Activated naive CD4-positive, alpha-beta T cell treated with anti-CD3 and anti-CD28 coated beads for 36 hours (primary cell): ENCODE measurements around the gene ADAMTSL2. TPM values are rescaled to one million over a fixed set of nuclear protein-coding genes. Genes with fewer than 3 reads are reported as not detected.

Experiments used
- CTCF ChIA-PET: fragments of 350-600 bp; sonication (Branson Sonifier 250); formaldehyde crosslinking; loops from one replicate; lab custom pipeline; 2021; ENCODE audit warnings: antibody characterized with exemption; lab: Charles Lee
- DNase-seq: peaks from one replicate; pipeline ENCODE4 v3.0.0-alpha.2; 2020
- H3K27ac Mint-ChIP-seq: one replicate; pipeline ENCODE4 v1.8.0; 2021; ENCODE audit warnings: mild to moderate bottlenecking, mixed read lengths
- H3K27me3 Mint-ChIP-seq: one replicate; pipeline ENCODE4 v1.8.0; 2021; ENCODE audit warnings: low read depth, mixed read lengths
- H3K36me3 Mint-ChIP-seq: one replicate; pipeline ENCODE4 v1.8.0; 2021; ENCODE audit warnings: low read depth, mixed read lengths
- H3K4me1 Mint-ChIP-seq: one replicate; pipeline ENCODE4 v1.8.0; 2021; ENCODE audit warnings: low read depth, mixed read lengths
- H3K4me3 Mint-ChIP-seq: one replicate; pipeline ENCODE4 v1.8.0; 2021; ENCODE audit warnings: mild to moderate bottlenecking, moderate library complexity, mixed read lengths
- H3K9me3 Mint-ChIP-seq: one replicate; pipeline ENCODE4 v1.8.0; 2021; ENCODE audit warnings: mixed read lengths
- intact Hi-C: fragments of 100-400 bp; cut with micrococcal nuclease; formaldehyde crosslinking; loops from one replicate; pipeline ENCODE4 v1.15.1; 2023
- total RNA-seq, 2 experiments: library from RNA; stranded (reverse); gene quantifications; one replicate each; pipeline ENCODE4 v1.2.3, GENCODE V29; 2021

Gene ADAMTSL2
- total RNA-seq, 2 experiments from 2014 or later, result 0.14 to 0.17 TPM

DNA sequence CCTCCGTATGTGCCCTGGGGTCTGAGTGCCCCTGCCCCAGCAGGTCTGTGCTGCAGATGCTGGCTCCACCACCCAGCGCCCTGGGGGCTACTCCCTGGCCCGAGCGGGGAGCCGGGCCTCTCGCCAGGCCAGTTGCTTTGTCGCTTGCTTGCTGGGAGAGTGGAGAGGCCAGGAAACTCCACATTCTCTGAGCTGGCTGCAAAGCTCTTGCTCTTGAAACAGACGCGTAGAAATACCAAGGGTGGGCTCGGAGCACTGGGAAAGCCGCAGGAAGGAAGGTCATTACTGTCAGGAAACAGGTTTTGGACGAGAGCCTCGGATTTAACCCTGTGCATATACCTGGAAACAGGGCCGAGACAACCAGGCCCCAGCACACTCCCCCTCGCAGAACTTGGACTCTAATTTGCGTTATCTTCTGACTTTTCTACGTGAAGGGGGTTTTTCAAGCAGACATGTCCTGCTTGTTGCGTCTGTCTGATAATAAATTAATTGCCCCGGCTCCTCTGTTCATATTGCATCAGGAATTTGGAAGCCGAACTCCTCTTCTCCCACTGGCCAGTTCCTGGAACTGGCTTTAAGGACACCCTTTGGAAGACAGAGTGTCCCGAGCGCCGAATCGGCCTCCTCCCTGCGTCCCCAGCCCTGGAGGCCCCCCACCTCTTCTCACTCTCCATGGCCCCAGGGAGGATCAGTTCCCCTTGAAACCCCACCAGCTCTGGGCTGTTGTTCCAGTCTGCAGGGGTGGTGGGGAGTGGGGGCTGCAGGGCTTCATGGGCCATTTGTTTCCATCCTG is 11.2 kb downstream of the ADAMTSL2 start:
- H3K27ac Mint-ChIP-seq, result no peak overlapping the region
- H3K36me3 Mint-ChIP-seq, result no peaks in the 10 kb centered on the region
- DNase-seq, result no peak
- H3K4me3 Mint-ChIP-seq, result no peak overlapping the region
- no peaks in the 10 kb centered on the region for H3K27me3 Mint-ChIP-seq
- H3K9me3 Mint-ChIP-seq, result no peaks in the 10 kb centered on the region
- CTCF ChIA-PET, result interaction anchor here (0.6 kb wide), 1 partner anchor 258 kb away, joined by 3 read pairs; no protein-coding TSS in a partner anchor
- intact Hi-C loops, result no loop called here
- H3K4me1 Mint-ChIP-seq, result no peaks in the 10 kb centered on the region

DNA sequence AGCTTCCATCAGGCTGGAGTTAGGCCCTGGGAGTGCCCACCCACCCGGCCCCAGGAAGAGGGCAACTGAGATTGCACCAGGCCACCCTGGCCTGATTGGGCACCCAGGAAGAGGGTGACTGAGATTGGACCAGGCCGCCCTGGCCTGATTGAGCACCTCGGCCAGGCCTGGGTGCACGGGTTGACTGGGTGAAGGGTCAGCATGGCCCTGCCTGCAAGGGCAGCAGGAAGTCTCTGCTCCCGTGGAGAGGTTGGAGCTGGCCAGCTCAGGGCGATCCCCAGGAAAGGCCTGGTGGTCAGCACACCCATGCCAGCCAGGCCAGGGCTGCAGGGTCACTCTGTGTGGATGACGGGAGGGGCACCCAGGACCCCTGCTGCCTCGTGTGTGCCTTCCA is 11.8 kb downstream of the ADAMTSL2 start:
- DNase-seq, result no peak
- Mint-ChIP-seq H3K4me3 (no peak overlapping the region), H3K9me3 (no peaks in the 10 kb centered on the region), H3K4me1 (no peaks in the 10 kb centered on the region), H3K36me3 (no peaks in the 10 kb centered on the region), H3K27ac (no peak overlapping the region), H3K27me3 (no peaks in the 10 kb centered on the region)
- intact Hi-C loops, result no loop called here
- CTCF ChIA-PET, result interaction anchor here (0.6 kb wide), 1 partner anchor 259 kb away, joined by 3 read pairs; no protein-coding TSS in a partner anchor

DNA sequence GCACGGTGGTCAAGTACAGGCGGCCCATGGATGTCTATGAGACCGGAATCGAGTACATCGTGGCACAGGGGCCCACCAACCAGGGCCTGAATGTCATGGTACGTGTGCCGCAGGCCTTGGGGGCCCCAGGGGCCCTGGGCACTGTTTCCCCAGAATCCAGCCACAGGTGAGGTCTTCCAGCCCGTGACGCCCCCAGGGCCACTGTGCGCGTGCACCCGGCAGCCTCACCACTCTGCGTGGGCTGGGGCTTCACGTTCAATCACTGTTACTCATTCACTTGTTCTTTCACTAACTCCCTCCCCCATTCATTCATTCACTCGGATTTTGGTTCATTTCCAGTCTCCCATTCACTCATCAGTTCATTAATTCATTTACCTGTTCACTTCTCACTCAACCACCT is 12.6 kb downstream of the ADAMTSL2 start:
- CTCF ChIA-PET, result no interaction called here
- Mint-ChIP-seq H3K27ac (no peak overlapping the region), H3K36me3 (no peaks in the 10 kb centered on the region), H3K4me3 (no peak overlapping the region), H3K27me3 (no peaks in the 10 kb centered on the region), H3K9me3 (no peaks in the 10 kb centered on the region), H3K4me1 (no peaks in the 10 kb centered on the region)
- no peak for DNase-seq
- intact Hi-C loops, result no loop called here

DNA sequence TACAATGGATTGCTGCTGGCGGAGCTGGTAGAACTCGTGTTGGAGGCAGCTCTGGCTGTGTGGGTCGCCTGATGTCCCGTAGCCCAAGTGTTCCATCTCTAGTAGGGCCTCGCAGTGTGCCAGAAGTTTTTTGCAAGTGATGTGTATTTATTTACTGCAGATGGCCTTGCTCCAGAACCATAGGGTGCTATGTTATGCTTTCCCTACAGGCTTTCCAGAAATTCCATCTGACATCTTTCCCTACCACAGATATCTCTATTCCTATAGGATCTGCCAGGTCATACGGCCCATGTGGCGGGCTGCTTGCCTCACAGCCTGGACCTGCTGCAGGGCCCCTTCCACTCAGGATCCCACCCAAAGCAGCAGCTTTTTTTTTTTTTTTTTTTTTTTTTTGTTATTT is 16.9 kb downstream of the ADAMTSL2 start:
- Mint-ChIP-seq H3K4me1 (no peaks in the 10 kb centered on the region), H3K27me3 (no peaks in the 10 kb centered on the region), H3K36me3 (no peaks in the 10 kb centered on the region), H3K4me3 (no peak overlapping the region), H3K27ac (no peak overlapping the region), H3K9me3 (no peaks in the 10 kb centered on the region)
- CTCF ChIA-PET, result no interaction called here
- DNase-seq, result no peak
- intact Hi-C loops, result no loop called here

DNA sequence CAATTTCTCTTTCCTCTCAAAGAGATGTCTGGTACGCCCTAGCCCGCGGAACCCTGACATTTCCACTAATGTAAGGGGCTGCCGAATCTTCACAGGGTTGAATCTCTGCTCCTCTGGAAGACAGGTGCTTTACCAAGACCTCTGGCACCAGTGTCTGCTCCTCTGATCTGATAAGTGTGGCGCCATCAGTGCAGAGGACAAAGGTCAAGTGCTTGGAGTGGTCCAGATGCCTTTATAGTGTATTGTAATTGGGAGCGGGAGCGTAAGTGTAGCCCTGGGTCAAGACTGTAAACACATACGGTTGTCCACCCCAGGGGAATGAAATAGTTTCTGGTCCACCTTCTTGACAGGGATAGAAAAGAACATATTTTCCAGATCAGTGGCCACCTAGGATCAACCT is 17.7 kb downstream of the ADAMTSL2 start:
- Mint-ChIP-seq H3K27me3 (no peaks in the 10 kb centered on the region), H3K4me3 (no peak overlapping the region), H3K27ac (no peak overlapping the region), H3K4me1 (no peaks in the 10 kb centered on the region), H3K36me3 (no peaks in the 10 kb centered on the region), H3K9me3 (no peaks in the 10 kb centered on the region)
- DNase-seq, result no peak
- CTCF ChIA-PET, result no interaction called here
- intact Hi-C loops, result no loop called here

DNA sequence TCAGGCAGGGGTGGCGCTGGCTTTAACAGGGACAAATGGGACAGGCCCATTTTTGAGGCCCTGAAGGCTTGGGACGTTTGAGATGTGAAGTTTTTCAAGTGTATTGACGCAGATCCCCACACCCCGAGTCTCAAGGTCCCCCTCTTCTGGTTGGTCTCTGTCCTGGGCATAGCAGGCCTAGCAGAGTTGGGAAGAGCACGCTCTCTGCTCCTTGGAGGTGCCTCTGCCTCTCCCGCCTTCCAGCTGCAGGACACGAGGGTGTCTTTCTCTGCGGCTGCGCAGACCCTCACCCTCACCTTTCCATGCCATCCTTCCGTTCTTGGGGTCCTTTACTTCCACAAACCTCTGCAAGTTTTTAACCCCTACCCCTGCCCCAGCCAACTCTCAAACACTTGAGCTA is 18.6 kb downstream of the ADAMTSL2 start:
- no peaks in the 10 kb centered on the region for H3K9me3 Mint-ChIP-seq
- no peak overlapping the region for H3K27ac Mint-ChIP-seq
- no peaks in the 10 kb centered on the region for H3K36me3 Mint-ChIP-seq
- H3K4me1 Mint-ChIP-seq, result peaks cover 2% of the 10 kb centered on the region
- H3K27me3 Mint-ChIP-seq, result no peaks in the 10 kb centered on the region
- DNase-seq, result no peak
- CTCF ChIA-PET, result no interaction called here
- intact Hi-C loops, result no loop called here
- no peak overlapping the region for H3K4me3 Mint-ChIP-seq

DNA sequence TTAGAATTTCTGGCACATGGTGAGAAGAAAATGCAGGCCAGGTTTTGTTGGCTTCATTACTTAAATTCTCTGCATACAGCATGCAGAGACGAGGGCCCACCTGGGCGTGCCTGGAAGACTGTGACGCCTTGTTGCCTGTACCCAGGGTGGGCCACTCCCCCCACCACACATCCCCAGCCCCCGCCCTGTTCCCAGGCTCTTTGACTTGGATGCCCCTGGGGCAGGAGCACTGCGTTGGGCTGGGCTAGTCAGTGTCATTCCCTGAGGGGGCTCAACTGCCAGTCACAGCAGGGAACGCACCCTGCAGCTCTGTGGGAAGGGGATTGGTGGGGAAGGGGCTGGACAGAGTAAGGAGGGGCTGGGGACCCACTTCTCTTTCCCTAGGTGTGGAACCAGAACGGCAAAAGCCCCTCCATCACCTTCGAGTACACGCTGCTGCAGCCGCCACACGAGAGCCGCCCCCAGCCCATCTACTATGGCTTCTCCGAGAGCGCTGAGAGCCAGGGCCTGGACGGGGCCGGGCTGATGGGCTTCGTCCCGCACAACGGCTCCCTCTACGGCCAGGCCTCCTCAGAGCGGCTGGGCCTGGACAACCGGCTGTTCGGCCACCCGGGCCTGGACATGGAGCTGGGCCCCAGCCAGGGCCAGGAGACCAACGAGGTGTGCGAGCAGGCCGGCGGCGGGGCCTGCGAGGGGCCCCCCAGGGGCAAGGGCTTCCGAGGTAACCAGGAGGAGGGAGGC is 19.6 kb downstream of the ADAMTSL2 start:
- Mint-ChIP-seq H3K4me1 (peaks cover 12% of the 10 kb centered on the region), H3K27ac (no peak overlapping the region), H3K36me3 (no peaks in the 10 kb centered on the region), H3K4me3 (no peak overlapping the region), H3K9me3 (no peaks in the 10 kb centered on the region), H3K27me3 (no peaks in the 10 kb centered on the region)
- intact Hi-C loops, result no loop called here
- CTCF ChIA-PET, result no interaction called here
- DNase-seq, result no peak

DNA sequence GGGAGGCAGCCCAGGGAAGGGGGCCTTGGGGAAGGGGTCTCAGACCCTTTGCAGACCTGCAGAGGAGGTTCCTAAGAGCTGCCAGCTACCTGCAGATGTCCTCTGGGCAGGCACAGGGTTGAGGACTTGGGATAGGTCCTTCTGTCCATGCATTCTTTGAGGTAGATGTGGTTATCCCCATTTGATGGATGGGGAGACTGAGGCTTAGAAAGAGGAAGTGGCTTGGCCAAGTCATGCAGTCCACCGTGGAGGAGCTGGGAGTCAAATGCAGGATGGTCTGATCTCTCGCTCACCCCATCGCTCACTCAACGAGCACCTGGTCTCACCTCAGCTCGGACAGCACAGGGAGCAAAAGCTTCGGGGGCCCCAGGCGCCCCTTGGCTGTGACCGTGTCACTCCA is 20.2 kb downstream of the ADAMTSL2 start:
- no peak overlapping the region for H3K4me3 Mint-ChIP-seq
- intact Hi-C loops, result no loop called here
- CTCF ChIA-PET, result no interaction called here

DNA sequence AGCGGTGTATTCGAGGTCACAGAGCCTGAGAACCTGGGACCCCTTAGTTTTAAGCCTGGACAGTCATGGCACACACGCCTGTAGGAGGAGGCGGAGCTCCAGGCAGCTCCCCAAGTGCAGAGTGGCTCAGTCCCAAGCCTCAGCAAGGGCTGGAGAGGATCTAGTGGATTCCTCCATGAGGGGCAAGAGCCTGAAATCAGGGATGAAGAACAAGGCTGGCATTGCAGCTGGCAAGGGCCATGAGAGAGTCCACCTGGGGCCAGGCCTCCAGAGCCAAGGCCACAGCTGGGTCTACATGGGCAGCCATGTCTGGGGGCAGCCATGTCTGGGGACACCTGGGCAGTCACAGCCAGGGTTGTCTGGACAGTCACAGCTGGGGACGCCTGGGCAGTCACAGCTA is 21.9 kb downstream of the ADAMTSL2 start:
- H3K36me3 Mint-ChIP-seq, result no peaks in the 10 kb centered on the region
- CTCF ChIA-PET, result interaction anchor here (1.3 to 1.4 kb wide), 2 partner anchors 23 to 27 kb away, joined by 3 to 4 read pairs; no protein-coding TSS in a partner anchor
- peaks cover 13% of the 10 kb centered on the region for H3K4me1 Mint-ChIP-seq
- H3K4me3 Mint-ChIP-seq, result no peak overlapping the region
- no peak overlapping the region for H3K27ac Mint-ChIP-seq
- intact Hi-C loops, result no loop called here
- H3K27me3 Mint-ChIP-seq, result no peaks in the 10 kb centered on the region
- no peaks in the 10 kb centered on the region for H3K9me3 Mint-ChIP-seq
- DNase-seq, result no peak

More for the DNA sequence above, 20.2 kb downstream of the ADAMTSL2 start:
- no peak overlapping the region for H3K27ac Mint-ChIP-seq
- H3K36me3 Mint-ChIP-seq, result no peaks in the 10 kb centered on the region
- no peaks in the 10 kb centered on the region for H3K9me3 Mint-ChIP-seq
- peaks cover 13% of the 10 kb centered on the region for H3K4me1 Mint-ChIP-seq
- H3K27me3 Mint-ChIP-seq, result no peaks in the 10 kb centered on the region
- no peak for DNase-seq

DNA sequence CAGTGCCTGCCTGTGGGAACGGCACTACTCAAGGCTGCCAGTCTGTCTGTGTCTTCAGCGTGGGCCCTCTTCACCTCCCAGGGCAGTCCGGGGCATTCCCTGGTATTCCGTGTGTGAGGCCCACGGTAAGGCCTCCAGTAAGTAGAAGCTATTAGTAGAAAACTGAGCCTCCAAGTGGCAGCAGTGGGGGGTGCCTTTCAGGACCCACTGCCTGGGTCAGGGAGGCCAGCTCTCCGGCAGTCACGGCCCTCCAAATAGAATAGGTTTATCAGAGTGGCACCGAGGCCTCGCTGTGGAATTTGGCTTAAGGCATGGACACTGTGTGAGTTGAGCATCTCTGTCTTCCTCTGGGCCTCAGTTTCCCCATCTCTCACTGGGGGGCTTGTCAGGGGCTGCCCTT is 23.1 kb downstream of the ADAMTSL2 start:
- intact Hi-C loops, result no loop called here
- Mint-ChIP-seq H3K36me3 (no peaks in the 10 kb centered on the region), H3K4me3 (no peak overlapping the region), H3K4me1 (peaks cover 13% of the 10 kb centered on the region), H3K27ac (no peak overlapping the region), H3K9me3 (no peaks in the 10 kb centered on the region), H3K27me3 (no peaks in the 10 kb centered on the region)
- no peak for DNase-seq
- CTCF ChIA-PET, result interaction anchor here (1.4 kb wide), 1 partner anchor 32 kb away, joined by 5 read pairs; no protein-coding TSS in a partner anchor

DNA sequence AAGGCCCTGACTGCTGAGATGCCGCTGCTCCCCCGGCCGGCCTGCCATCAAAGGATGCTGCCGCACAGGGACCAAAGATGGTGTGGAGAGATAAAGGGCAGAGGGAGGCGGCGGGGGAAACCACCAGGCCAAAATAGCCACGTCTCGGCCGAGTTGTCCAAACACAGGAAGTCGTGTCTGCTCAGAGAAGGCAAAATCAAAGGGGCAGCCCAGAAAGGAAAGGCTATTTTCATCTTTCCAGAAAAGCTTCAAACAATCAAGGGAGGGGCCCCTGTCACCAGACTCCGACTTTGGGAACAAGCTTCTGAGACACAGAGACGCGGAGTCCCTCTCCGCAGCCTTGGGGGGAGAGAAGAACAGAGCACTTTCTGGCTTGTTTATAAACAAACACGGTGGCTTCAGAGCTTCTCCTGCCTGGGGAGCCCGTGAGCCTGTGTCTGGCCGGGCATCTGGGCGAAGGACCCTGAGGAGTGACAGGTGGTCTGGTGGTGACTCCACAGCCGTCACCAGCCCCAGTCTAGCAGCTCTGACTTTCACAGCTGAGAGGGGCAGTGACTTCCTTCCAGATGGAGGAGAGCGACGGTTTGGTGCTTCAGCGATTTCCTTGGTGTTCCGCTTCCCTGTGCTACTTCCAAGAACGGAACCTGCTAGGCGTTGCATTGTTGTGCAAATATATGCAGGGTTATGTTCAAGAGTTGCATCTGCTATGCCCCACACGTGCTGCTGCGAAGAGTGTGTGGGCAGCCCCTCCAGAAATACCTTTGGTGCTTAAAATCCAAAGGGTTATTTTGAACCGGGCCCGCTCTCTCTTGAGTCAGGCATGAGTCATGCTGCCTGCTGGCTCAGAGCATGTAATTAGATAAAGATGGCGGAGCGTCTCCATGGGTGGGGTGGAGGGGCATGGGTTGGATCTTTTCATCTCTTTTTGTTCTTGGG is 24.0 kb downstream of the ADAMTSL2 start:
- Mint-ChIP-seq H3K9me3 (no peaks in the 10 kb centered on the region), H3K27ac (no peak overlapping the region), H3K27me3 (no peaks in the 10 kb centered on the region), H3K4me1 (peaks cover 18% of the 10 kb centered on the region), H3K36me3 (no peaks in the 10 kb centered on the region), H3K4me3 (no peak overlapping the region)
- CTCF ChIA-PET, result interaction anchor here (1.4 kb wide), 1 partner anchor 31 kb away, joined by 5 read pairs; no protein-coding TSS in a partner anchor
- intact Hi-C loops, result no loop called here
- DNase-seq, result peak; percentile 68

DNA sequence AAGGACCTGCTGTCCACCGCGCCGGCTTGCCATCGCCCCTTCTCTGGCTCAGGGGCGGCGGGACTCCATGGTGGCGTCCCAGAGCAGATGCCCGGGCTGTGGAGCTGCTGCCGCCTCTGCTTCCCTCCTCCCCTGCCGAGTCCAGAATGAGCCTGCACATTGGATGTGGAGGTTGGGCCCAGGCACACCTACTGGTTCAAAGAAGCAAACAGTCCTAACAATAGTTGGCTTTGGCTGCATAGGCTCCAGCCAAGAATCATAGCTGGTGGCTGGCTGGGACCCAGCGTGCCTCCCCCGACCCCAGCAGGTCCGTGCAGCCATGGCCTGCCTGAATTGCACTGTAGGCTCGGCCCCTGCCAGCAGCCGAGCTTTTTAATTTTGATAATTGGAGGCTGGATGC is 25.8 kb downstream of the ADAMTSL2 start:
- Mint-ChIP-seq H3K4me3 (no peak overlapping the region), H3K4me1 (peaks cover 20% of the 10 kb centered on the region), H3K27ac (no peak overlapping the region), H3K9me3 (no peaks in the 10 kb centered on the region), H3K36me3 (no peaks in the 10 kb centered on the region), H3K27me3 (no peaks in the 10 kb centered on the region)
- no peak for DNase-seq
- intact Hi-C loops, result no loop called here
- CTCF ChIA-PET, result no interaction called here
